Measurements from ENCODE around the gene CMSS1.

Gene CMSS1

GRCh38 chr3:99867594-99868310 lies 50.1 kb downstream of the CMSS1 start:
- TF ChIP-seq CTCF (conservative IDR thresholded peaks at IDR 0.05; ENCODE audit: control insufficient read depth, insufficient read depth, low read depth, low read length) = no peak
- no peak overlapping the region for H3K4me3 ChIP-seq (ENCODE audit: control insufficient read depth, low read depth, low read length)
- no peak for DNase-seq (ENCODE audit: low read depth)

DNA sequence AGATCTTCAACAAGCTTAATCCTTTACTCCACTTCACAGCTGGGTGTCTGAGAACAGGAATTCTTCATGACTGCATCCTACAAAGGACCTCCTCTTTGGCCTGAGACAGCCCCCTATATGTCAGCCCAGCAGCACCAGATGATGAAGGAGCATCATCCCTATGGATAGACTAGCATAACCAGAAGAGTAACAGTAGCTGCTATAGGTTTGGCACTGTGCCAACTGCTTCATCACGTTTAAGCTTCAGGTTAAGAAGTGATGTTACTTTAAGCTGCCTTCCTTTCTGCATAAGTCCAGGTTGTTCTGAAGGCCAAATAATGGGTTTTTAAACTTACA lies 50.6 kb downstream of the CMSS1 start:
- TF ChIP-seq CTCF (conservative IDR thresholded peaks at IDR 0.05; ENCODE audit: control insufficient read depth, insufficient read depth, low read depth, low read length) = no peak
- peak; percentile 45 for DNase-seq (ENCODE audit: low read depth)

DNA sequence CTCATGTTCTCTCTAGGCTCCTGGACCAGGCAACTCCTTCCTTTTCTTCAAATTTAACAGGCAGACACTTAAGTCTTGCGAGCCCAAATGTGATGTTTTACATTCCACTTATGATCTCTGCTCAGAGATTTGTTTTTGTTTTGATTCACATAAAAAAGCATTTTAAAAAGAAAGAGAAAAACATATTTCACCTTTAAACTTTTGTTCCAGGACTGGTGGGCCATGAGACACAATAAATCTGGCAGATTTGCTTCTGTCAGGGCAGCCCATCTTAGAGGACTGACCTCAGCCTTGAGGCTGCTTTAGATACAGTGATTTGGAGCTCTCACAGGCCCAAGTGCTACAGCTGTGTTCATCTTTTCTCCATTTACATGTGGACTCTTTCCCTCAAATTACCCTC lies 52.0 kb downstream of the CMSS1 start:
- no peak for TF ChIP-seq CTCF (conservative IDR thresholded peaks at IDR 0.05; ENCODE audit: control insufficient read depth, insufficient read depth, low read depth, low read length)
- no peak overlapping the region for H3K4me3 ChIP-seq (ENCODE audit: control insufficient read depth, low read depth, low read length)
- no peak for DNase-seq (ENCODE audit: low read depth)

More for the DNA sequence above, 50.6 kb downstream of the CMSS1 start:
- no peak overlapping the region for H3K4me3 ChIP-seq (ENCODE audit: control insufficient read depth, low read depth, low read length)

GRCh38 chr3:99870712-99871111 lies 53.0 kb downstream of the CMSS1 start:
- H3K4me3 ChIP-seq (ENCODE audit: control insufficient read depth, low read depth, low read length) = no peak overlapping the region
- DNase-seq (ENCODE audit: low read depth) = no peak
- no peak for TF ChIP-seq CTCF (conservative IDR thresholded peaks at IDR 0.05; ENCODE audit: control insufficient read depth, insufficient read depth, low read depth, low read length)

DNA sequence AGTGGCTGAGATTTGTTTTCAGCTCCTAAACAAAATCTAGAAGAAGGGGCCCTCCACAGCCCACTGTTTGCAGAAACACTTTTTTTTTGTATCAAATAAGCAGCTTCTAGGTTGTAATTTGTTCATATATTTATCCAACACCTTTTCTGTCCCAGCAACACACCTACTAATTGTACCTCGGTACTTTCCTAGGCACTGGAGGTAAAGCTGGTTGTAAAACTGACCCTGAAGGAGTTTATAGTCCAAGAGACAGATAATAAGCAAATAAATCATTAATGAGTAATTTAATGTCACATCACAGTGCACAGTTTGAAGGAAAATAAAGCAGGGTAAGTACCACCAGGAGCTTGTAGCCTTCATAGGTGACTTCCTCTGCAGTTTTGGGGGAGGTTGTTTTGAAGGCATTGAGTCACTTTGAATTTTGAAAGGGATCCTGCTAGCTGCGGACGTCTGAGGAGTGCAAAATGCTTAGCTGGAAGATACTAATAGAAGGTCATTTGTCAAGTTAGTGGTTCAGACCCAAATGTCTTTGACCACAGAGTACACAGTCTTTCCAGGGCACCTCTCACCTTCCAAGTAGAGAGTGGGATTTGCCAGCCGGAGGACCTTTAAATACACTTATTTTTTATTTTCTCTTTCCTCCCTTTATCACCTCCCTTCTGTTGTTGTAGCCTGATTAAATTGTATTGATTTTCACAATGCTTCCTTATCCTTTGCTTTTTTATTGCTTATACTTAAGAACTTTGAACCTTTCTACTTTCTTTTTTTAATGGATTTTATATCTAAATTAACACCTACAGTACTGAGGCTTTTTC lies 53.8 kb downstream of the CMSS1 start:
- no peak for TF ChIP-seq CTCF (conservative IDR thresholded peaks at IDR 0.05; ENCODE audit: control insufficient read depth, insufficient read depth, low read depth, low read length)
- no peak overlapping the region for H3K4me3 ChIP-seq (ENCODE audit: control insufficient read depth, low read depth, low read length)
- DNase-seq (ENCODE audit: low read depth) = peak; percentile 42

DNA sequence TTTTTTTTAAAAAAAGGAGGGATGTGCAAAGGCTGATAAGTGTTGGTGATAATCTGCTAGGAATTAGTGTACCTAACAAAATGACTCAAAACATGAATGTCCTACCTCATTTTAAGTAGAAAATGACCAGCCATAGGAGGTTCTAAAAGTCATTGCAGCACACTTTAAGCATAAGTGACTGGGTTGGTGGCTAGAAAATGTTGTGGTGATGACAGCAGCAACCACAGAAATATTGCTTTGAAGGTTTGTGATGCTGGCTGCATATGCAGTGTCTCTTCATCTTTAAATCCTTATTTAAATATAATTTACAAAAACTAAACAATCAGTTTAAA lies 55.2 kb downstream of the CMSS1 start:
- H3K4me3 ChIP-seq (ENCODE audit: control insufficient read depth, low read depth, low read length) = no peak overlapping the region
- DNase-seq (ENCODE audit: low read depth) = no peak
- no peak for TF ChIP-seq CTCF (conservative IDR thresholded peaks at IDR 0.05; ENCODE audit: control insufficient read depth, insufficient read depth, low read depth, low read length)
